HG02973 (cell line): ENCODE data around the gene HBEGF.
"Not testable (repeated sequence)": the region's sequence is repeated elsewhere in the genome, so short reads cannot be mapped to it uniquely, and the experiment has no call there.

Experiments used
- ATAC-seq: cut with Tn5 transposase; IDR thresholded peaks from one replicate; pipeline ENCODE4 v1.9.1; 2021; ENCODE audit warnings: moderate library complexity; ENCODE audit not compliant: unreplicated experiment

The HBEGF gene

GRCh38 chr5:140361901-140362300 is 15.5 kb upstream of the HBEGF start:
- no peak for ATAC-seq

GRCh38 chr5:140360681-140361479 is 14.5 kb upstream of the HBEGF start:
- ATAC-seq: no peak

- ATAC-seq: no peak
Measured at GRCh38 chr5:140360101-140360500, 13.7 kb upstream of the HBEGF start, which contains the start of gene SLC4A9. TSS of gene SLC4A9 (plus strand) at chr5:140360194. CDS start at chr5:140360237, 43 bp downstream.

GRCh38 chr5:140358738-140359310 is 12.4 kb upstream of the HBEGF start:
- ATAC-seq: no peak

- ATAC-seq: peak; percentile 94
Measured at GRCh38 chr5:140357726-140358093, 11.3 kb upstream of the HBEGF start.

GRCh38 chr5:140356853-140357725 is 10.7 kb upstream of the HBEGF start:
- ATAC-seq: peak; percentile 14

GRCh38 chr5:140355546-140355945 is 9.1 kb upstream of the HBEGF start:
- ATAC-seq: no peak

- ATAC-seq: no peak
Measured at GRCh38 chr5:140351609-140352334, 5.4 kb upstream of the HBEGF start.

- ATAC-seq: no peak
Measured at GRCh38 chr5:140349244-140349643, 2.8 kb upstream of the HBEGF start.

GRCh38 chr5:140348104-140348503 is 1.7 kb upstream of the HBEGF start:
- ATAC-seq: no peak

GRCh38 chr5:140347360-140347759 is 957 bp upstream of the HBEGF start:
- no peak for ATAC-seq

GRCh38 chr5:140345919-140346347 is 470 bp downstream of the HBEGF start:
- peak; percentile 22 for ATAC-seq

- ATAC-seq: no peak
Measured at GRCh38 chr5:140344683-140345423, 1.6 kb downstream of the HBEGF start.

GRCh38 chr5:140343849-140344248 is 2.6 kb downstream of the HBEGF start:
- not testable (repeated sequence) for ATAC-seq

GRCh38 chr5:140342896-140343295 is 3.5 kb downstream of the HBEGF start:
- ATAC-seq: no peak

- no peak for ATAC-seq
Measured at GRCh38 chr5:140342287-140342686, 4.1 kb downstream of the HBEGF start.

GRCh38 chr5:140341591-140341990 is 4.8 kb downstream of the HBEGF start:
- ATAC-seq: no peak

- no peak for ATAC-seq
Measured at GRCh38 chr5:140340605-140341121, 5.7 kb downstream of the HBEGF start.

- no peak for ATAC-seq
Measured at GRCh38 chr5:140339636-140340035, 6.8 kb downstream of the HBEGF start.

- ATAC-seq: no peak
Measured at GRCh38 chr5:140338908-140339307, 7.5 kb downstream of the HBEGF start.
